Caco-2 (cell line): ENCODE data around the gene DYNC2I2. TPM values are rescaled to one million over a fixed set of nuclear protein-coding genes. Genes with fewer than 3 reads are reported as not detected.

Experiments used
- BruUV-seq: library from RNA; stranded (reverse); fragments of 400-500 nt; replicated peaks from 2 replicates; lab custom pipeline; 2021; lab: Mats Ljungman, UMichigan
- CTCF ChIA-PET: fragments of 300-600 bp; sonication (Branson Sonifier 250); formaldehyde crosslinking; loops from one replicate; lab custom pipeline; 2022; ENCODE audit warnings: antibody characterized with exemption; lab: Charles Lee
- POLR2A ChIA-PET: fragments of 300-600 bp; sonication (Branson Sonifier 250); formaldehyde crosslinking; loops from one replicate; lab custom pipeline; 2022; ENCODE audit warnings: antibody characterized with exemption; lab: Charles Lee
- DNase-seq, 2 experiments: peaks; one replicate each; pipeline versions ENCODE4 v3.0.0 to v3.0.0-alpha.2; 2020 to 2022
- H3K27me3 ChIP-seq: replicated peaks from 2 replicates; pipeline ENCODE4 v1.6.0; 2011; ENCODE audit warnings: low read length; ENCODE audit not compliant: control insufficient read depth, insufficient read depth
- H3K36me3 ChIP-seq: 2 replicates; pipeline ENCODE4 v1.5.1; 2011; ENCODE audit warnings: low read length; ENCODE audit not compliant: control insufficient read depth, insufficient read depth
- H3K4me1 ChIP-seq: fragments of 250-450 bp; sonication (Bioruptor Pico); 2 replicates; pipeline ENCODE4 v1.5.1; 2020; ENCODE audit warnings: mild to moderate bottlenecking
- H3K4me3 ChIP-seq: 2 replicates; pipeline ENCODE4 v1.5.1; 2011; ENCODE audit warnings: low read depth, mild to moderate bottlenecking, control low read depth, low read length
- H3K9me3 ChIP-seq: fragments of 250-450 bp; sonication (Bioruptor Pico); 2 replicates; pipeline ENCODE4 v1.5.1; 2020; ENCODE audit warnings: mild to moderate bottlenecking, moderate library complexity
- H3K27ac Mint-ChIP-seq: one replicate; pipeline ENCODE4 v1.8.0; 2022; ENCODE audit warnings: mixed read lengths; ENCODE audit not compliant: unreplicated experiment
- H3K27me3 Mint-ChIP-seq: one replicate; pipeline ENCODE4 v1.8.0; 2022; ENCODE audit warnings: mixed read lengths; ENCODE audit not compliant: insufficient read depth, unreplicated experiment
- H3K36me3 Mint-ChIP-seq: one replicate; pipeline ENCODE4 v1.8.0; 2022; ENCODE audit warnings: mild to moderate bottlenecking, mixed read lengths; ENCODE audit not compliant: insufficient read depth, unreplicated experiment
- H3K4me1 Mint-ChIP-seq: one replicate; pipeline ENCODE4 v1.8.0; 2022; ENCODE audit warnings: low read depth, mixed read lengths; ENCODE audit not compliant: unreplicated experiment
- H3K4me3 Mint-ChIP-seq: one replicate; pipeline ENCODE4 v1.8.0; 2022; ENCODE audit warnings: mild to moderate bottlenecking, moderate library complexity, mixed read lengths; ENCODE audit not compliant: unreplicated experiment
- H3K9me3 Mint-ChIP-seq: one replicate; pipeline ENCODE4 v1.8.0; 2022; ENCODE audit warnings: mixed read lengths; ENCODE audit not compliant: unreplicated experiment
- CTCF ChIP-seq, 2 experiments: fragments of 200-600 bp in 1 of 2; IDR thresholded peaks; 1 replicate in 1 of 2; 2 replicates in 1 of 2; pipeline versions ENCODE4 v1.5.1 to v1.8.0; 2011 to 2022; ENCODE audit warnings: antibody characterized with exemption in 1 of 2, control low read depth in 1 of 2, inconsistent platforms in 1 of 2, low read depth in 1 of 2, low read length in 1 of 2, mild to moderate bottlenecking in 1 of 2, moderate library complexity in 1 of 2; ENCODE audit not compliant: insufficient read depth in 1 of 2, severe bottlenecking in 1 of 2, unreplicated experiment in 1 of 2
- intact Hi-C: fragments of 100-400 bp; cut with micrococcal nuclease; formaldehyde crosslinking; loops from one replicate; pipeline ENCODE4 v1.10.0; 2022; ENCODE audit not compliant: unreplicated experiment
- total RNA-seq: library from RNA; stranded (reverse); gene quantifications from 2 replicates; pipeline ENCODE4 v1.2.3, GENCODE V29; 2022

The DYNC2I2 gene
- total RNA-seq, 1 experiment from 2014 or later: 80.8 TPM

- intact Hi-C loops: loop anchor here (2.0 kb wide), 1 partner anchor 36 kb away; the partner anchor contains the start of gene ZDHHC12
- no peaks in the 10 kb centered on the region for H3K27me3 Mint-ChIP-seq
- 0 out of 2 replicates have a peak, but pooled peaks cover 1% of the 10 kb centered on the region for H3K36me3 ChIP-seq
- ChIA-PET CTCF (interaction anchor here (1.0 to 1.2 kb wide), 2 partner anchors 53 to 141 kb away, joined by 3 to 6 read pairs; partner anchors contain the start of gene SPOUT1), POLR2A (interaction anchor here (0.6 to 2.0 kb wide), 6 partner anchors 9 to 53 kb away, joined by 3 to 26 read pairs (median 4); partner anchors contain the start of gene ZDHHC12)
- no peaks in the 10 kb centered on the region for H3K9me3 Mint-ChIP-seq
- no TSS peak for BruUV-seq
- no peaks in the 10 kb centered on the region for H3K9me3 ChIP-seq
- peaks cover 32% of the 10 kb centered on the region for H3K4me1 Mint-ChIP-seq
- H3K27ac Mint-ChIP-seq: peak within 1 kb of the TSS; percentile 93
- H3K4me1 ChIP-seq: peaks cover 29% of the 10 kb centered on the region
- TF ChIP-seq CTCF (IDR thresholded peaks at IDR 0.05; ENCODE audit: insufficient read depth in 1 of 2, low read depth in 1 of 2, low read length in 1 of 2, severe bottlenecking in 1 of 2, unreplicated experiment in 1 of 2): no peak
- DNase-seq: peak; percentile 94 to 98
- peaks cover 81% of the 10 kb centered on the region for H3K36me3 Mint-ChIP-seq
- no peaks in the 10 kb centered on the region for H3K27me3 ChIP-seq
- peak within 1 kb of the TSS; percentile 68 for H3K4me3 ChIP-seq
- H3K4me3 Mint-ChIP-seq: peak within 1 kb of the TSS; percentile 96
Observed at GRCh38 chr9:128688501-128689292, 32.0 kb upstream of the DYNC2I2 start, which contains the start of gene SET. Gene SET (plus strand): TSS chr9:128689222. CDS start chr9:128689583, 361 bp downstream.

GRCh38 chr9:128687453-128687852 is 30.8 kb upstream of the DYNC2I2 start:
- Mint-ChIP-seq H3K27ac (peak overlapping the region; percentile 83), H3K9me3 (no peaks in the 10 kb centered on the region), H3K4me1 (peaks cover 32% of the 10 kb centered on the region), H3K27me3 (no peaks in the 10 kb centered on the region), H3K36me3 (peaks cover 78% of the 10 kb centered on the region), H3K4me3 (peak overlapping the region; percentile 83)
- H3K4me3 ChIP-seq: no peak overlapping the region
- DNase-seq: no peak
- intact Hi-C loops: no loop called here
- CTCF ChIA-PET: no interaction called here
- no TSS peak for BruUV-seq
- no peaks in the 10 kb centered on the region for H3K9me3 ChIP-seq
- POLR2A ChIA-PET: no interaction called here
- H3K4me1 ChIP-seq: peaks cover 32% of the 10 kb centered on the region
- H3K27me3 ChIP-seq: no peaks in the 10 kb centered on the region
- no peaks in the 10 kb centered on the region for H3K36me3 ChIP-seq
- no peak for TF ChIP-seq CTCF (IDR thresholded peaks at IDR 0.05; ENCODE audit: insufficient read depth in 1 of 2, low read depth in 1 of 2, low read length in 1 of 2, severe bottlenecking in 1 of 2, unreplicated experiment in 1 of 2)

GRCh38 chr9:128685636-128686489 is 29.2 kb upstream of the DYNC2I2 start:
- intact Hi-C loops: no loop called here
- Mint-ChIP-seq H3K4me3 (peak overlapping the region; percentile 100), H3K9me3 (no peaks in the 10 kb centered on the region), H3K4me1 (peaks cover 24% of the 10 kb centered on the region), H3K36me3 (peaks cover 62% of the 10 kb centered on the region), H3K27me3 (no peaks in the 10 kb centered on the region), H3K27ac (peak overlapping the region; percentile 99)
- no peak for DNase-seq
- H3K9me3 ChIP-seq: no peaks in the 10 kb centered on the region
- peaks cover 26% of the 10 kb centered on the region for H3K4me1 ChIP-seq
- ChIA-PET POLR2A (interaction anchor here (3.0 kb wide), 1 partner anchor 50 kb away, joined by 27 read pairs; no protein-coding TSS in a partner anchor), CTCF (no interaction called here)
- H3K4me3 ChIP-seq: peak overlapping the region; percentile 9; the same call in 1 of the 2 replicates
- no TSS peak for BruUV-seq
- no peak for TF ChIP-seq CTCF (IDR thresholded peaks at IDR 0.05; ENCODE audit: insufficient read depth in 1 of 2, low read depth in 1 of 2, low read length in 1 of 2, severe bottlenecking in 1 of 2, unreplicated experiment in 1 of 2)
- H3K36me3 ChIP-seq: no peaks in the 10 kb centered on the region
- no peaks in the 10 kb centered on the region for H3K27me3 ChIP-seq
